ENCODE results near the gene POLR2B.

The POLR2B gene

DNA sequence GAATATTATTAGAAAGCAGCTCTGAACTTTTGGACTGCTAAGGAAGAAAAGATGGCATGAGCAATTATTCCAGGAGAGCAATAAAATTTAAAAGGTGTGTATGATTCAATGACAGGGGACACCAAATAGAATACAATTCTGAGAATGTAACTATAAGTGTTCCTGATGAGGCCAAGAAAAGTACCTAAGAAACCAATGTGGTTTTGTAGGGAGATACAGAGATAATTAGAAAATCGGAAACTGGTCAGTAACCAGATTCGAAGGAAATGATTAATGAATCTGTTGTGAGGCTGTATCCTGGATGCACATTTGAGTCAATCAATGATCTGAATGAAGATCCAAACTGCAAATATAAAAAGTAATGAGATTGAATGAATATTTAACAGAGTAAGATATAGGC, 7.3 kb upstream of the POLR2B start:
- Histone ChIP-seq H2BK15ac (ENCODE audit: low read depth, poor library complexity, severe bottlenecking) (no peak overlapping the region), H3K27me3 (ENCODE audit: control insufficient read depth in 1 of 2, insufficient read depth in 1 of 2, low read length in 2 of 2) (no peaks in the 10 kb centered on the region), H2BK5ac (ENCODE audit: low read depth, low read length, poor library complexity, severe bottlenecking) (no peak overlapping the region), H3K4me1 (ENCODE audit: control insufficient read depth, insufficient read depth, low read depth, low read length) (peaks cover 9% of the 10 kb centered on the region), H3K23ac (ENCODE audit: low read length in 2 of 2) (no peak overlapping the region), H4K8ac (ENCODE audit: low read length) (no peak overlapping the region), H3K18ac (ENCODE audit: low read depth in 1 of 2, low read length in 2 of 2) (no peak overlapping the region), H2AK5ac (ENCODE audit: low read length, severe bottlenecking) (no peak overlapping the region), H3K27ac (ENCODE audit: low read length, poor library complexity, severe bottlenecking) (no peak overlapping the region), H3K9ac (ENCODE audit: low read length) (no peak overlapping the region), H2BK12ac (ENCODE audit: low read length in 2 of 2) (no peak overlapping the region), H3K4me3 (ENCODE audit: insufficient read depth in 1 of 2, low read depth in 1 of 2, low read length in 2 of 2) (no peak overlapping the region), H3K79me1 (replicated peaks; ENCODE audit: low read length, poor library complexity, severe bottlenecking) (peaks cover 21% of the 10 kb centered on the region), H4K91ac (ENCODE audit: low read length) (no peak overlapping the region), H2AFZ (ENCODE audit: low read depth, low read length) (no peak overlapping the region), H3K36me3 (ENCODE audit: control insufficient read depth in 1 of 2, insufficient read depth in 2 of 2, low read depth in 1 of 2, low read length in 2 of 2) (peaks cover 42 to 73% of the 10 kb centered on the region in 2 experiments), H3K9me3 (ENCODE audit: control insufficient read depth, low read length) (peaks cover 4% of the 10 kb centered on the region), H3K4me2 (ENCODE audit: low read length, poor library complexity, severe bottlenecking) (no peak overlapping the region), H3K4ac (ENCODE audit: low read depth in 1 of 2, low read length in 2 of 2) (no peak overlapping the region), H3K14ac (ENCODE audit: low read length in 2 of 2) (no peak overlapping the region), H2BK120ac (ENCODE audit: low read depth, low read length) (no peak overlapping the region)
- WGBS: 96% methylated on average over 2 of the region's 2 CpGs
- no peak for DNase-seq

- H3K9ac ChIP-seq (ENCODE audit: low read length): no peak overlapping the region
- no peak overlapping the region for H2AFZ ChIP-seq (ENCODE audit: low read depth, low read length)
- no peak overlapping the region for H3K4ac ChIP-seq (ENCODE audit: low read depth in 1 of 2, low read length in 2 of 2)
- no peak overlapping the region for H2BK12ac ChIP-seq (ENCODE audit: low read length in 2 of 2)
- no peak overlapping the region for H2BK15ac ChIP-seq (ENCODE audit: low read depth, poor library complexity, severe bottlenecking)
- peaks cover 37 to 63% of the 10 kb centered on the region in 2 experiments for H3K36me3 ChIP-seq (ENCODE audit: control insufficient read depth in 1 of 2, insufficient read depth in 2 of 2, low read depth in 1 of 2, low read length in 2 of 2)
- no peak for DNase-seq
- H3K27ac ChIP-seq (ENCODE audit: low read length, poor library complexity, severe bottlenecking): no peak overlapping the region
- H4K91ac ChIP-seq (ENCODE audit: low read length): no peak overlapping the region
- H3K23ac ChIP-seq (ENCODE audit: low read length in 2 of 2): no peak overlapping the region
- no peak overlapping the region for H3K4me2 ChIP-seq (ENCODE audit: low read length, poor library complexity, severe bottlenecking)
- no peak overlapping the region for H3K18ac ChIP-seq (ENCODE audit: low read depth in 1 of 2, low read length in 2 of 2)
- H2BK5ac ChIP-seq (ENCODE audit: low read depth, low read length, poor library complexity, severe bottlenecking): no peak overlapping the region
- peaks cover 4% of the 10 kb centered on the region for H3K9me3 ChIP-seq (ENCODE audit: control insufficient read depth, low read length)
- no peak overlapping the region for H2BK120ac ChIP-seq (ENCODE audit: low read depth, low read length)
- WGBS: 100% methylated on average over 2 of the region's 2 CpGs
- H2AK5ac ChIP-seq (ENCODE audit: low read length, severe bottlenecking): no peak overlapping the region
- H3K4me3 ChIP-seq (ENCODE audit: insufficient read depth in 1 of 2, low read depth in 1 of 2, low read length in 2 of 2): no peak overlapping the region
- peaks cover 19% of the 10 kb centered on the region for H3K79me1 ChIP-seq (replicated peaks; ENCODE audit: low read length, poor library complexity, severe bottlenecking)
- no peak overlapping the region for H3K14ac ChIP-seq (ENCODE audit: low read length in 2 of 2)
- H3K4me1 ChIP-seq (ENCODE audit: control insufficient read depth, insufficient read depth, low read depth, low read length): peaks cover 9% of the 10 kb centered on the region
- H3K27me3 ChIP-seq (ENCODE audit: control insufficient read depth in 1 of 2, insufficient read depth in 1 of 2, low read length in 2 of 2): no peaks in the 10 kb centered on the region
- no peak overlapping the region for H4K8ac ChIP-seq (ENCODE audit: low read length)
These were observed 6.3 kb upstream of the POLR2B start for GRCh38 chr4:56972389-56972788.

GRCh38 chr4:56972809-56973208, 5.9 kb upstream of the POLR2B start:
- Histone ChIP-seq H3K14ac (ENCODE audit: low read length in 2 of 2) (no peak overlapping the region), H2AFZ (ENCODE audit: low read depth, low read length) (no peak overlapping the region), H3K9me3 (ENCODE audit: control insufficient read depth, low read length) (peaks cover 4% of the 10 kb centered on the region), H3K4me3 (ENCODE audit: insufficient read depth in 1 of 2, low read depth in 1 of 2, low read length in 2 of 2) (no peak overlapping the region), H3K18ac (ENCODE audit: low read depth in 1 of 2, low read length in 2 of 2) (no peak overlapping the region), H4K91ac (ENCODE audit: low read length) (no peak overlapping the region), H3K79me1 (replicated peaks; ENCODE audit: low read length, poor library complexity, severe bottlenecking) (peaks cover 19% of the 10 kb centered on the region), H3K9ac (ENCODE audit: low read length) (no peak overlapping the region), H3K36me3 (ENCODE audit: control insufficient read depth in 1 of 2, insufficient read depth in 2 of 2, low read depth in 1 of 2, low read length in 2 of 2) (peaks cover 36 to 59% of the 10 kb centered on the region in 2 experiments), H3K4ac (ENCODE audit: low read depth in 1 of 2, low read length in 2 of 2) (no peak overlapping the region), H3K23ac (ENCODE audit: low read length in 2 of 2) (no peak overlapping the region), H2BK12ac (ENCODE audit: low read length in 2 of 2) (no peak overlapping the region), H3K4me2 (ENCODE audit: low read length, poor library complexity, severe bottlenecking) (no peak overlapping the region), H3K27me3 (ENCODE audit: control insufficient read depth in 1 of 2, insufficient read depth in 1 of 2, low read length in 2 of 2) (no peaks in the 10 kb centered on the region), H4K8ac (ENCODE audit: low read length) (no peak overlapping the region), H2BK5ac (ENCODE audit: low read depth, low read length, poor library complexity, severe bottlenecking) (no peak overlapping the region), H2BK120ac (ENCODE audit: low read depth, low read length) (no peak overlapping the region), H3K27ac (ENCODE audit: low read length, poor library complexity, severe bottlenecking) (no peak overlapping the region), H3K4me1 (ENCODE audit: control insufficient read depth, insufficient read depth, low read depth, low read length) (peaks cover 9% of the 10 kb centered on the region), H2BK15ac (ENCODE audit: low read depth, poor library complexity, severe bottlenecking) (no peak overlapping the region), H2AK5ac (ENCODE audit: low read length, severe bottlenecking) (no peak overlapping the region)
- DNase-seq: no peak

DNA sequence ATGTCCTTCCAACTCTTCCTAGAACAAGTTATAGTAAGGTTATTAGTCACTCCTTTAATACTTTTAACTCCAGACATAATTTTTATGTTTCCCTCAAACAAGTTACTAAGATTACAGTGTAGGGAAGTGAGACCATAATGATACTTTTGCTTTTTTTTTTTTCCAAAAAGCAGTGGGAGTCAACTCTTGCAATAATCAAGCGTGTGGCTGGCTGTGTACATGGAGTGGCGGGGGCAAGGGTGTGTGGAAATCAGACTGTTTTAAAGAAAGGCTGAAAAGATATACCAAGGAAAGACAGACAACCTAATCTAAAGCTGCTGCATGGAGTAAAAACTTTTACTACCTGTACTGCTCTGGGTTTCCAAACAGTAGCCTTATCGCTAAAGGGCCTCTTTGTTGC, 5.4 kb upstream of the POLR2B start:
- H3K9me3 ChIP-seq (ENCODE audit: control insufficient read depth, low read length): peaks cover 4% of the 10 kb centered on the region
- peaks cover 19% of the 10 kb centered on the region for H3K79me1 ChIP-seq (replicated peaks; ENCODE audit: low read length, poor library complexity, severe bottlenecking)
- no peak overlapping the region for H3K14ac ChIP-seq (ENCODE audit: low read length in 2 of 2)
- no peak overlapping the region for H4K8ac ChIP-seq (ENCODE audit: low read length)
- WGBS: 96% methylated on average over 3 of the region's 3 CpGs
- H3K4ac ChIP-seq (ENCODE audit: low read depth in 1 of 2, low read length in 2 of 2): no peak overlapping the region
- H3K36me3 ChIP-seq (ENCODE audit: control insufficient read depth in 1 of 2, insufficient read depth in 2 of 2, low read depth in 1 of 2, low read length in 2 of 2): peaks cover 34 to 54% of the 10 kb centered on the region in 2 experiments
- H3K4me3 ChIP-seq (ENCODE audit: insufficient read depth in 1 of 2, low read depth in 1 of 2, low read length in 2 of 2): no peak overlapping the region
- no peak overlapping the region for H3K9ac ChIP-seq (ENCODE audit: low read length)
- H2AFZ ChIP-seq (ENCODE audit: low read depth, low read length): no peak overlapping the region
- H3K23ac ChIP-seq (ENCODE audit: low read length in 2 of 2): no peak overlapping the region
- H3K27me3 ChIP-seq (ENCODE audit: control insufficient read depth in 1 of 2, insufficient read depth in 1 of 2, low read length in 2 of 2): no peaks in the 10 kb centered on the region
- H3K27ac ChIP-seq (ENCODE audit: low read length, poor library complexity, severe bottlenecking): no peak overlapping the region
- no peak overlapping the region for H3K4me2 ChIP-seq (ENCODE audit: low read length, poor library complexity, severe bottlenecking)
- H2BK5ac ChIP-seq (ENCODE audit: low read depth, low read length, poor library complexity, severe bottlenecking): no peak overlapping the region
- no peak overlapping the region for H2BK120ac ChIP-seq (ENCODE audit: low read depth, low read length)
- H4K91ac ChIP-seq (ENCODE audit: low read length): no peak overlapping the region
- no peak overlapping the region for H2AK5ac ChIP-seq (ENCODE audit: low read length, severe bottlenecking)
- no peak overlapping the region for H2BK12ac ChIP-seq (ENCODE audit: low read length in 2 of 2)
- H3K4me1 ChIP-seq (ENCODE audit: control insufficient read depth, insufficient read depth, low read depth, low read length): peaks cover 9% of the 10 kb centered on the region
- H3K18ac ChIP-seq (ENCODE audit: low read depth in 1 of 2, low read length in 2 of 2): no peak overlapping the region
- no peak for DNase-seq
- no peak overlapping the region for H2BK15ac ChIP-seq (ENCODE audit: low read depth, poor library complexity, severe bottlenecking)
